Measurements from ENCODE around the gene ARSG.

- no peak for TF ChIP-seq SMC3 (IDR thresholded peaks at IDR 0.05; ENCODE audit: low read depth, low read length)
- TF ChIP-seq MAFK (IDR thresholded peaks at IDR 0.05; ENCODE audit: low read depth, low read length), result no peak
- no peak for TF ChIP-seq CTCF (conservative IDR thresholded peaks at IDR 0.05; ENCODE audit: low read depth, low read length)
- no peak for TF ChIP-seq USF2 (IDR thresholded peaks at IDR 0.05; ENCODE audit: low read depth, low read length)
- no peak for TF ChIP-seq CEBPB (IDR thresholded peaks at IDR 0.05; ENCODE audit: low read depth, low read length)
- TF ChIP-seq RAD21 (IDR thresholded peaks at IDR 0.05; ENCODE audit: low read length), result no peak
- no peak for TF ChIP-seq RFX5 (IDR thresholded peaks at IDR 0.05; ENCODE audit: low read depth, low read length)
- TF ChIP-seq ELK1 (IDR thresholded peaks at IDR 0.05; ENCODE audit: borderline replicate concordance, low read depth, low read length), result no peak
- TF ChIP-seq POLR2A (IDR thresholded peaks at IDR 0.05; ENCODE audit: low read depth, low read length), result no peak
- no peak for TF ChIP-seq RCOR1 (IDR thresholded peaks at IDR 0.05; ENCODE audit: insufficient replicate concordance, low read length)
- no peak for TF ChIP-seq MAZ (IDR thresholded peaks at IDR 0.05; ENCODE audit: borderline replicate concordance, low read depth, low read length)
- TF ChIP-seq FOS (IDR thresholded peaks at IDR 0.05; ENCODE audit: low read depth, low read length), result no peak
- TF ChIP-seq CHD1 (IDR thresholded peaks at IDR 0.05; ENCODE audit: low read depth, low read length), result no peak
These were observed 177.0 kb downstream of the ARSG start for GRCh38 chr17:68468334-68468733.

Measured in IMR-90 (cell line).